Right lobe of liver (tissue), 4 donors: Measurements from ENCODE around the gene BRD3OS.

Experiments used
- POLR2A ChIP-seq: fragments of 450-650 bp; IDR thresholded peaks from one replicate; pipeline ENCODE4 v1.6.1; 2017; ENCODE audit warnings: antibody characterized with exemption, mild to moderate bottlenecking
- TF ChIP-seq, protein P1 (sequence below), 4 donors: fragments of 200-600 bp in 3 of 4; fragments of 450-650 bp in 1 of 4; IDR thresholded peaks; one replicate each; pipeline versions ENCODE4 v1.5.1 to v1.8.0; 2016 to 2022; ENCODE audit warnings: antibody characterized with exemption in 4 of 4, mild to moderate bottlenecking in 2 of 4
- donor health status: DM: no; HTN: no; CAD: no.
- donor health status: DM: no; HTN: no; CAD: no.
- donor health status: DM: no; HTN: yes; CAD: no.

DNA sequence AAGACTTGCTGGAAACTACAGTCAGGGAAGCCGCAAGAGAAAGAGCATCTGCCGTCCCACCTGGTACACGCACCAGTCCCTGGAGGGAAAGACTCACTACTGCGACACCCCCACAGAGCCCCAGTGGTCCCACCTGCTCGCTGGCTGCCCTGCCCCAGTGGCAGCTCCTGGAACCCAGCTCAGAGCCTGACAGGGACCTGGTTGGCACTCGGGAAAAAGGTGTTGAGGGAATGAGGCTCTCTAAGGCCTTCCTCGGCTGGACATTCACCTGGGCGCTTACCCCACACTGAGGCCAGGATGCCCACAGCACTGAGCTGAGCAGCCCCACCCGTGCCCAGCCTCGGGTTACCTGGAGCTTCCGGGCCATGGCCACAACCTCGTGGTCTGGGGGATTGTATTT, 19.7 kb downstream of the BRD3OS start:
- TF ChIP-seq, protein P1, sequence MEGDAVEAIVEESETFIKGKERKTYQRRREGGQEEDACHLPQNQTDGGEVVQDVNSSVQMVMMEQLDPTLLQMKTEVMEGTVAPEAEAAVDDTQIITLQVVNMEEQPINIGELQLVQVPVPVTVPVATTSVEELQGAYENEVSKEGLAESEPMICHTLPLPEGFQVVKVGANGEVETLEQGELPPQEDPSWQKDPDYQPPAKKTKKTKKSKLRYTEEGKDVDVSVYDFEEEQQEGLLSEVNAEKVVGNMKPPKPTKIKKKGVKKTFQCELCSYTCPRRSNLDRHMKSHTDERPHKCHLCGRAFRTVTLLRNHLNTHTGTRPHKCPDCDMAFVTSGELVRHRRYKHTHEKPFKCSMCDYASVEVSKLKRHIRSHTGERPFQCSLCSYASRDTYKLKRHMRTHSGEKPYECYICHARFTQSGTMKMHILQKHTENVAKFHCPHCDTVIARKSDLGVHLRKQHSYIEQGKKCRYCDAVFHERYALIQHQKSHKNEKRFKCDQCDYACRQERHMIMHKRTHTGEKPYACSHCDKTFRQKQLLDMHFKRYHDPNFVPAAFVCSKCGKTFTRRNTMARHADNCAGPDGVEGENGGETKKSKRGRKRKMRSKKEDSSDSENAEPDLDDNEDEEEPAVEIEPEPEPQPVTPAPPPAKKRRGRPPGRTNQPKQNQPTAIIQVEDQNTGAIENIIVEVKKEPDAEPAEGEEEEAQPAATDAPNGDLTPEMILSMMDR (IDR thresholded peaks at IDR 0.05) = no peak
- no peak for TF ChIP-seq POLR2A
